Stimulated activated CD8-positive, alpha-beta memory T cell treated with anti-CD3 and anti-CD28 coated beads, Interleukin-15, amount 100 ng/mL, for 48 hours (primary cell): ENCODE results near the gene CAMTA1.

Experiments
- DNase-seq, 2 donors: peaks; one replicate each; pipeline ENCODE4 v3.0.0-alpha.2; 2020; ENCODE audit warnings: low read depth in 2 of 2

The CAMTA1 gene

GRCh38 chr1:7570311-7570710 lies 785.1 kb downstream of the CAMTA1 start:
- no peak for DNase-seq

DNA sequence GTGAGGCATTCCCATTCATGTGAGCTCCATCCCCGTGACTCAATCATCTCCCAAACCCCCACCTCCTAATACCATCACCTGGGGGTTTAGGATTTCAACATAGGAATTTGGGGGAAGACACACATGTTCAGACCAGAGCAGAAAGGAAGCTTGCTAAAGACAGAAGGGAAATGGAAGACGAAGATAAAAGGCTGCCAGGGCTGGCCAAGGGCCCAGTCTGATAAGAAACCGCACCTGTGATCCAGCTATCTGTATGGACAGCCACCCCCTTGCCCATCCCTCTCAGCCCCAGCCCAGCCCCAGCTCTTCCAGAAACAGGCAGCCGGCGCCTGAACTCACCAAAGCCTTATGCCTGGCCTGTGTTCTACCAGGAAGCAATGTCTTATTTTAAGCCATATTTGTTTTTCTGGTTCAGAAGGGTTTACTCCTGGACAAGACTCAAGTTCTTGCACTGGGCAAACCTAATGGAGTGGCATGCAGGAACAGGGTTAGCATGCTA lies 787.4 kb downstream of the CAMTA1 start:
- DNase-seq: no peak

DNA sequence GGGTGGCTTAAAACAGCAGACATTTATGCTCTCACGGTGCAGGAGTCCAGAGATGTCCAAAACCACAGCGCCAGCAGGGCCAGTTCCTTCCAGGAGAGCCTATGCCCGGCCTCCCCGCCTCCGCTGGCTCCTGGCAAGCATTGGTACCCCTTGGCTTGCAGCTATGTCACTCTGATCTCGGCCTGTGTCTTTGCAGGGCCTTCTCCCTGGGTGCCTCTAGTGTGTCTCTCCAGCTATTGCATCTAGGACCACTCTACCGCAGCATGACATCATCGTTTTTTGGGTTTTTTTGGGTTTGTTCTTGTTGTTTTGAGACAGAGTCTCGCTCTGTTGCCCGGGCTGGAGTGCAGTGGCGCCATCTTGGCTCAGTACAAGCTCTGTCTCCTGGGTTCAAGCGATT lies 788.2 kb downstream of the CAMTA1 start:
- DNase-seq: no peak

GRCh38 chr1:7574121-7575040 lies 789.1 kb downstream of the CAMTA1 start:
- no peak for DNase-seq

GRCh38 chr1:7575041-7575400 lies 789.8 kb downstream of the CAMTA1 start:
- DNase-seq: no peak

DNA sequence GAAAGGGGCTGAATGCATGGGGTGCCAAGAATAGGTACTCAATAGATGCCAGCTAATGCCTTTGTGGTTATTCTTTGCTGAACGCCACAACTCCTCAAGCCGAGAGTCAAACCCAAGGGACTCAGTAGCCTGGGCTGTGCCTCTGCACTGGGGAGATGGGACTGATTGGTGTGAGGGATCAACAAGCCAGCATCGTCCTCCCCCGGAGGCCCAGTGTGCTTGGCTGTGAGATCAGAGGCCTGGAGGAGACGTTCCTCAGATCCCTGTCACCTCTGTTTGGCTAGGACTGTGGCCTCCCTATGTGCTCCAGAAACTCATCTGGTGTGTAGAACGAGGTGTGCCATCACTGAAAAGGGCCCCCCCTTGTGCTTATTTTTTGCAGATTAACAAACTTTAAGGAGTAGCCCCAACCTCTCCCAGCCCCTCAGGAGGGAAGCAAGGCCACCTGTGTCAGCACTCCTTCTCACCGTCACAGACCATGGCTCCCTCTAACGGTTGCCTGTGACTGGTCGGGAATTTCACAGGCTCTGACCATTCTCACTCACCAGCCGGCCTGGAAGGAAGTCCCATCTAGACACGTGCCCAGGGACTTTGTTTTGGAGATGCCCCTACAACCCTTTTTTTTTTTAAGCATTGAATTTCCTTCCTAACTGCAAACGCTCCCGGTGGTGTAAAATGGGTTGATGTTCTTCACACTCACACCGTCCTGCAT lies 791.8 kb downstream of the CAMTA1 start:
- no peak for DNase-seq

DNA sequence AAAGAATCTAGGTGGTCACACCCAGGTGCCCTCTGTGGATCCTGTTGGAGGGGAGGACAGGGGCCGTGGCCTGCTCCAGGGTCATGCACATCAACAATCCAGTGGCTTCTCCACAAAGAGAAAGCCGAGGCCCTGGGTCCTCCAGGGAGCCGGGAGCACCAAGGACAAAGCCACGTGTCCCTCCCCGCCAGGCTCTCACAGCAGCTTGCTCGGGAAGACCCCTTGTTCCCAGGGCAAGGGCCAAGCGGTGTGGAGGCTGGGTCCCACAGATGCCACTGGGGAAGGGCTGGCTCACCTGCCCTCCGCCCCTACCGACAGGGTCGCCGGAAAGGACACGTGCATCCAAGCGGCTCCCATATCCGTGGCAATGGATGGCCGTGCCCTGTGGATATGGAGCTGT lies 793.0 kb downstream of the CAMTA1 start:
- DNase-seq: no peak

DNA sequence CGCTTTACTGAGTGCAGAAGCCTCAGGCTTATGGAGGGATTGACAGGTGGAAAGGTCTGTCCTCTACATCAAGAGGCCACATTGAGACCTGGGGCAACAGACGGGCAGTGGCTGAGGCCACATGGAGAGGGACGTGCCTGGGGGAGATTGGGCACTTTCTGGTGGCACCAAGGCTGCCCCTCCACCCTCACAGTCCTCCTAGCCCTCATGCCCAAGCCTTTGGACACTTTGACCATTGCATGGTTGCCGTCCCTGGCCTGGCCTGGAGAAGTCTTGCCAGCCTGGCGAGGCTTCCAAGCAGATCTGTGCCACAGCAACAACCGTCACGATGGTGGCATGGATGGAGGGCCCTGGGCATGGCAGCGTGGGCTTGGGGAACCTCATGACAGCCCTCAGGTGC lies 793.8 kb downstream of the CAMTA1 start:
- DNase-seq: no peak

DNA sequence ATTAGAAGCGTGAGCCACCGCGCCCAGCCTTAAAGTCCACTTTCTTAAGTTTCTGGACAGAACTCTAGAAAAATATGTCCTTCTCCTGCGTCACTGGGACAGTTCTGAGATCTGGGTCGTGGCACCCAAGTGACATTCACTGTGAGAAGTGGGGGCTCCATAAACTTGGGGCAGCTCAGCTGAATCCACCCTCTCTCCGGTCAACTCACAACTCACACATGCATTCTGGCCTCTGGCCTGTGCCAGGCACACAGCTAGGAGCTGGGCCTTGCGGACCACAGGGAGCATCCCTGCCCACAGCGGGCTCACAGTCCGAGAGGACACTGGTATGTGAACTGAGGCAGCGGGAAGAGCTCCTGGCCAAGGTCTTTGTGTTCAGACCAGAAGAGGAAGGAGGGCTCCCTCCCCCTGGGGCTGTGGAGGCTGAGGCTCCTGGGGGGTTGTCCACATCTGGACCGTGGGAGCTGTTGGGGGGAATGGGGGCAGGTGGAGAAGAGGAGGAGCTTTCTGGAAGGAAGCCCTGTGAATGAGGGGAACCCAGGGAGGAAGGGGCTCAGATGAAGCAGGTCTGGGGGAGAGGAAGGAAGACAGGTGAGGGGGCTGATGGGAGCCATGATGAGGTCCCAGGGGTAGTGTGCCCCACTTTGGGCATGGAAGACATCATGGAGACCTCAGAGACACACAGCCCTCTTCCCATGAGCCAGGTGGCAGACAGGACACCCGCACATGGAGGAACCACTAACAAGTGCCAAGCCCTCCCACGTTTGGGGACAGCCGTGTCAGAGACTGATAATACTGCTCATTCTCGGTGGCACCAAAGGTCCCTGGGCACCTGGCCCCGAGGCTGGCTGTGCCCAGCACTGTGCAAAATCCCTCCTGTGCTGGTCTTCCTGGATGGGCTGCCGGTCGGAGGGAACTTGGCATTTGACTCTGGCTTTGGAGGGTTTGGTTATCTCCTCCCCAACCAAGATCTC lies 794.9 kb downstream of the CAMTA1 start:
- DNase-seq: no peak

DNA sequence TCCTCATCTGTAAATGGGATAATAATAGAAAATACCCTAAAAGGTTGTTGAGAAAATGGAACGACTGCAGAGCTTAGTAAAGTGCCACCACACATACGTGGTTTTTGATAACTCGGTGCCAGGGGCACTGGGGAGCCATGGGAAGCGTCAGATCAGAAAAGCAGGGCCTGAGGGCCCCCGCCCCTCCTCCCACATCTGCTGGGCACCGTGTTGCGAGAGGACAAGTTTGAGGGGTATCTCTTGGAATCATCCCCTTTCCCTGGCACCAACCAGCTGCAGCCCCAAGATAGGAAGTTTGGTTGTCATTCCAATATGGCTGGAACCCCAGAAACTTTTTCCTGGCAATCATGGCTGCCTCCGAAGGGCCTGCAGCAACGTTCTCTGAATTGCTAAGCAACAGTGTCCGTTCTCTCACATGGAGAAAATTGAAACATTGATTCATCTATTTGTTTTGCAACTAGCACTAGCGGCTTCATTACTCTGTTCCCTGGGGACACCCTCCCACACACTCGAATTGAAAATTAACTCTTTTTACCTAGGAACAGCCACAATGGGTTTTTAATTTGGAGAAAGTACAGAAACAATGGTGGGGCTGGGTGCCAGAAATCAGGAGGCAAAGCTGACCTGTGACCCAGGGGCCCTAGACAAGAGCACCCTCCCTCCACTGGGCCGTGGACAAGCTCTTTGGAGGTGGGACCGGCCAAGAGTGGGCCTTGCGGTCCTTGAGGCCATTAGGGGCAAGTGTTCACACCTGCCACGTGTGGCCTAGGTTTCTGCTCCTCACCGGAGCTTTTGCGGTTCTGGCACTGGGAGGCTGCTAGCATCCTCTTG lies 795.9 kb downstream of the CAMTA1 start:
- no peak for DNase-seq

GRCh38 chr1:7581754-7582459 lies 796.7 kb downstream of the CAMTA1 start:
- DNase-seq: no peak

- DNase-seq: no peak
These were observed 797.3 kb downstream of the CAMTA1 start for GRCh38 chr1:7582460-7582972.

GRCh38 chr1:7583291-7584096 lies 798.2 kb downstream of the CAMTA1 start:
- DNase-seq: no peak

GRCh38 chr1:7584157-7584556 lies 798.9 kb downstream of the CAMTA1 start:
- no peak for DNase-seq

DNA sequence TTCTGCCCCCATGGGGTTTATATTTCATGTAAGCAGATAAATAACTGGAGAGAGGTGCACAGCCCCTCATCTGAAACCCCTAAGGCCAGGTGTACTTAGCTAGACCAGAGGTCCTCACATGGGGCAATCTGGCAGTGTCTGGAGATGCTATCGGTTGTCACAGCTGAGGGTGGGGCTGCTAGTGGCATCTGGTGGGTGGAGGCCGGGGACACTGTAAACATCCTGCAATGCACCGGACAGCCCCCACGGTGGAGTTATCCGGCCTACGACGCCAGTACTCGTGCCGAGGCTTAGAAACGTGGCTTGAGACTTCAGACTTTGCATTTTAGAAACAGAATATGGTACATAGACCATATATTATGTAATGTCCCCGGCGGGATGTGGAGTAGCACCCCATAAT lies 799.4 kb downstream of the CAMTA1 start:
- DNase-seq: no peak

DNA sequence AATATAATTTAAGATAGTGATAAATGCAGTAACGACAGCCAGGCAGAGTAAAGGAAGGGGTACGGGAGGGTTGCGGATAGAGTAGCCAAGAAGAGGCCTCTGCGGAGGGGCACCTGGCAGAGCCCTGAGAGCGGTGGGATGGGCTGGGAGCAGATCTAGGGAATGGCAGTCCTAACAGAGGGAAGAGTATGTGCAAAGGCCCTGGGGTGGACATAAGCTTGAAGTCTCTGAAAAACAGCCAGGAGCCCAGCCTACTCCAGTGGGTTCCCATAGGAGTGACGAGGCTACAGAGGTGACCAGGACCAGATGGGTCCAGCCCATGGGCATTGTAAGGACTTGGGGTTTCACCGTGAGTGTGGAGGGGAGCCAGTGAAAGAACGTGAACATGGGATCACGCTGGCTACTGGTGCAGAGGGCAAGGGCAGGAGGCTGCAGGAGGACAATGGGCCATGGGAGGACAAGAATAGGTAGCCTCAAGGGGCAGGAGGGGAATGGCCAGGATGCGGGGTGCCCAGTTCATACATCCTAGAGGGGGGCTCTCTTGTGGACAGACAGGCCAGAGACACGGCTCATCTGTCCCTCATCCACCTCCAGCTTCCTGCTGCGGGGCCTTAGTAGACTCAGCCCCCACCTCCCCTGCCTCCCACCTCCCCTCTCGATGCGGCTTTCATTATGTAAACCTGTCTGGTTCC lies 800.1 kb downstream of the CAMTA1 start:
- DNase-seq: no peak

GRCh38 chr1:7586031-7586941 lies 801.0 kb downstream of the CAMTA1 start:
- DNase-seq: no peak
